Stimulated activated CD8-positive, alpha-beta memory T cell treated with anti-CD3 and anti-CD28 coated beads, Interleukin-2, amount 100 ng/mL, for 1 hour (primary cell): Measurements from ENCODE around the gene NUP188.
"Not testable (repeated sequence)": the region's sequence is repeated elsewhere in the genome, so short reads cannot be mapped to it uniquely, and the experiment has no call there.

Experiments
- DNase-seq, 2 donors: peaks; one replicate each; pipeline ENCODE4 v3.0.0-alpha.2; 2020; ENCODE audit warnings: low read depth in 2 of 2

The NUP188 gene

DNA sequence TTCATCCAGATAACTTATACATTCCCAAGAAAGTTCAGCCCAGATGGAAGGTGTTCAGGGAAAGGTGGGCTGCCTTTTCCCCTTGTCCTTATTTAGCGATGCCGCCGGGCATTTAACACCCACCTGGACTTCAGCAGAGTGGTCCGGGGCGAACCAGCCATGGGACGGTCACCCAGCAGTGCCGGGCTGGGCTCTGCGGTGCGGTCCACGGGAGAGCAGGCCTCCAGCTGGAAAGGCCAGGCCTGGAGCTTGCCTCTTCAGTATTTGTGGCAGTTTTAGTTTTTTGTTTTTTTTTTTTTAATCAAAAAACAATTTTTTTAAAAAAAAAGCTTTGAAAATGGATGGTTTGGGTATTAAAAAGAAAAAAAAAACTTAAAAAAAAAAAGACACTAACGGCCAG is 30.8 kb upstream of the NUP188 start:
- no peak for DNase-seq

DNA sequence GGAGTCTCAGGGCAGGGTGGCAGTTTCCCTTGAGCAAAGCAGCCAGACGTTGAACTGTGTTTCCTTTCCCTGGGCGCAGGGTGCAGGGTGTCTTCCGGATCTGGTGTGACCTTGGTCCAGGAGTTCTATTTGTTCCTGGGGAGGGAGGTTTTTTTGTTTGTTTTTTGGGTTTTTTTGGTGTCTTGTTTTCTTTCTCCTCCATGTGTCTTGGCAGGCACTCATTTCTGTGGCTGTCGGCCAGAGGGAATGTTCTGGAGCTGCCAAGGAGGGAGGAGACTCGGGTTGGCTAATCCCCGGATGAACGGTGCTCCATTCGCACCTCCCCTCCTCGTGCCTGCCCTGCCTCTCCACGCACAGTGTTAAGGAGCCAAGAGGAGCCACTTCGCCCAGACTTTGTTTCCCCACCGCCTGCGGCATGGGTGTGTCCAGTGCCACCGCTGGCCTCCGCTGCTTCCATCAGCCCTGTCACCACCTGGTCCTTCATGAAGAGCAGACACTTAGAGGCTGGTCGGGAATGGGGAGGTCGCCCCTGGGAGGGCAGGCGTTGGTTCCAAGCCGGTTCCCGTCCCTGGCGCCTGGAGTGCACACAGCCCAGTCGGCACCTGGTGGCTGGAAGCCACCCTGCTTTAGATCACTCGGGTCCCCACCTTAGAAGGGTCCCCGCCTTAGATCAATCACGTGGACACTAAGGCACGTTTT is 30.2 kb upstream of the NUP188 start:
- no peak for DNase-seq

DNA sequence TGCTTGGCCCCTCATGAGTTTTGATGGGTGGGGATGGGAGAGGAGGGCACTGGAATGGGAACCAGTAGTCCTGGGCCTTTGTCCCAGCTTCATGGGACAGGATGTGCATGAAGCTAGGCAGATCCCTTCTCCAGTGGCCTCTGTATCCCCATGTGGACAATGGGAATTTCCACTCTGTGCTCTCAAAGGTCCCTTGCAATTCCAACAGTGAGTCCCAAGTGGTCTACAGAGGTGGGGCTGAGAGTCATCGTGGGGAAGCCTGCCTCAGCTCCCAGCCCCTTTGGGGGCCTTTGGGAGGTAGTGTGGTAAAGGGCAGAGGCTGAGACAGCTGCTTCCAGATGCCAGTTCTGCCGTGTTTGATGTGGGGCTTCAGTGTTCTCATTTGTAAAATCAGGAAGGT is 28.6 kb upstream of the NUP188 start:
- no peak for DNase-seq

DNA sequence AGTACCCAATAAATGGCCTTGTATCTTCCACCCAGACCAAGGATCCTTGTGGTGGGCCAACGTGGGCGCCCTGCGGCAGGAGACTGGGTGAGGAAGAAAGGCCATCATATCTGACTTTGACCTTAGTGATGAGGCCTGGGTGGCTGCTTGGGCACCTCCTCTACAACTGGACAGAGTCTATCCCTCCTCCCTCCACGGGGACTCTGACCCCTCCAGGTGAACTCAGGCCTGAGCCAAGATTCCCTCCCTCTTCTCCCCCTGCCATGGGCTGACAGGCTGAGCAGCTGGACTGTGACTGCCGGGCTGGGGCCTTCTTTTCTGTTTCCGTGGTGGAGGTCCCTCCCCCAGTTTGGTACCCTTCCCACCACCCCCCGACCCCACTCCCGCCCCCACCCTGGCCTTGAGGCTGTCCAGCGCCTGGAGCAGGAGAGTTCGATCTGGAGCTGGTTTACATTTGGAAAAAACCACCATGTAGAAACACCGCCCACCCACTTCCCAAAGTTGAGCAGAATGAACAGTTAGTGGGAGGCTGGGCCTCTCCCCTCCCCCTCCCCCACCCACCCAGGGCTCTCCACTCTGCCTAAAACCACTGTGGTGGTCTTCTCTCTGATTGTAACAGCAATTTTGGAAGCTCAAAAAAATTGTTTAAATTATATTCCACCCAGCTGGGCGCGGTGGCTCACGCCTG is 28.0 kb upstream of the NUP188 start:
- no peak for DNase-seq

DNA sequence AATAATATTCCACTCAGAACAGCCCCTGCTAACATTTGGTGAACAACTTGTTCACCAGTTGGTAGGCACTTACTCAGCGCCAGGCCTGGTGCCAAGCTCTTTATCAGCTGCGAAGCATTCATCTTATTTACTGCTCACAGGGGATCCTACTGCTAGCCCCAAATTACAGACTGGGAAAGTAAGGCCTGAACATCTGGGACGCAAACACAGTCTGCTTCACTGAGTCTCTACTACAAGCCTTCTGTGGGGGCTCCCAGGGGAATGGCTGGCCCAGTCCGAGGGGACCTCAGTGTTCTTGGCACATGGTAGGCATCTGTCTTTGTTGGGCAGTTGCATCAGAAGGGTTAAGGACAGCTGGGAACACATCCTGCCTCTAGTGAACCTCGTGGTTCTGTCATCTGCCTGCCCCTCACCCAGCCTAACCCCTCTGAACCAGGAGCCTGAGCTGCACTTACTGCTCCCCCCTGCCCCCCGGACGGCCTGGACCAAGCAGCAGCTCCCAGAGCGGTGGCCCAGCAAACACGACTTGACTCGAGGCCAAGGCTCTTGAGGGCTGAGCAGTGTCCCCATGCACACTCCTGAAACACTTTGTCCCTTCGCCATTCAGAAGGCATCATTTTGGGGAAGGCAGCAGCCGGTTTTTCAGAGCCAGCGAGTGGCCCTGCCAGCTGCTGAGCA is 27.0 kb upstream of the NUP188 start, which contains the start of gene PHYHD1:
Gene PHYHD1 (plus strand): TSS at position 602 of the 678 bp plus-strand sequence. CDS start 1,342 bp downstream, outside the sequence.
- DNase-seq = no peak

DNA sequence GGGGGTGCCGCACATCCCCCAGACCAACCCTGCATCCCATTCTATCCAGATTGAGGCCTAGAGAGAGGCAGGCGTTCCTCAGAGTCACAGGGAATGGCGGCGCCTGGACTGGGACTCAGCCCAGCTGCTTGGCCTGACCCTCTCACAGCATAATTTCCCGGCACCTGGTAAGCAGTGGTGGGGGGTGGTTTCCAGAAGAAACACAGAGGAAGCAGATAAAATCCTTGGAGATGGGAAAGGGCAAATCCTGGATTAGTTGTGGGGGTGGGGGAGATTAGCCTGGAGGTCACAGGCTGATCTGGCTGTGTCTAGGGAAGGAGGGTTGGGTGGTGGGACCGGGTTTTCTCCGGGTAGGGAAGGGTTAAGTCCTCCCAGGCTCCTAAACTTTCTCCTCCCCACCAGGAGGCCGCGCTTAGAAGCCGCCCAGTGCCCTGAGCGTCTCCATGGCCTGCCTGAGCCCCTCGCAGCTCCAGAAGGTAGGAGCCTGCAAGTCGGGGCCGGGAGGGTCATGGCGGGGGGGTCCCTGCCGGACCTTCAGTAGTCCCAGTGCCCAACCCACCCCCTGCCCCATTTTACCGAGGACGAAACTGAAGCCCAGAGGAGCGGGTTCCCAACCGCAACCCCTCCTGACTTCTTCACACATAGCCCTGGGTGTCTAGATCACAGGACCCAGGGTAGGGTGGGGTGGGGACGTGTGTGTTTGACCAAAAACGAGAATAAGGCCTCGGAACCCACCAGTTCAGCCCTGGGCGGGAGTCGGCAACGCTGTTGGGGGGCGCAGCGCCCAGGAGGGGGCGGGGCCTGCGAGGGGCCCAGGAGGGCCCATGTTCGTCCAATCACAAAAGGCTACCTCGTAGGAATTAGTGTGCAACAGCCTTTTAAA is 25.4 kb upstream of the NUP188 start:
- DNase-seq = no peak

DNA sequence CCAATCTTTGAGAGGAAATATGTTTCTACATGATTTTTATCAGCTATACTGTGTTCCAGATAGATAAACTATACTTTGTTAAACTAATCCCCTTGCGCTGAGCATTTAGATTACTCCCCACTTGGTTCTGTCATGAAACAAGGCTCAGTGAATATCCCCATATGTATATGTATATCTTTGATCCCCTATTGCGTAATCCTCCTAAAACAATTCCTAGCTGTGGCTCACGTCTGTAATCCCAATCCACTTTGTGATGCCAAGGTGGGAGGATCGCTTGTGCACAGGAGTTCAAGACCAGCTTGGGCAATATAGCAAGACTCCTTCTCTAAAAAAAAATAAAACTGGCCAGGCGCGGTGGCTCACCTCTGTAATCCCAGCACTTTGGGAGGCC is 24.0 kb upstream of the NUP188 start:
- DNase-seq = no peak

DNA sequence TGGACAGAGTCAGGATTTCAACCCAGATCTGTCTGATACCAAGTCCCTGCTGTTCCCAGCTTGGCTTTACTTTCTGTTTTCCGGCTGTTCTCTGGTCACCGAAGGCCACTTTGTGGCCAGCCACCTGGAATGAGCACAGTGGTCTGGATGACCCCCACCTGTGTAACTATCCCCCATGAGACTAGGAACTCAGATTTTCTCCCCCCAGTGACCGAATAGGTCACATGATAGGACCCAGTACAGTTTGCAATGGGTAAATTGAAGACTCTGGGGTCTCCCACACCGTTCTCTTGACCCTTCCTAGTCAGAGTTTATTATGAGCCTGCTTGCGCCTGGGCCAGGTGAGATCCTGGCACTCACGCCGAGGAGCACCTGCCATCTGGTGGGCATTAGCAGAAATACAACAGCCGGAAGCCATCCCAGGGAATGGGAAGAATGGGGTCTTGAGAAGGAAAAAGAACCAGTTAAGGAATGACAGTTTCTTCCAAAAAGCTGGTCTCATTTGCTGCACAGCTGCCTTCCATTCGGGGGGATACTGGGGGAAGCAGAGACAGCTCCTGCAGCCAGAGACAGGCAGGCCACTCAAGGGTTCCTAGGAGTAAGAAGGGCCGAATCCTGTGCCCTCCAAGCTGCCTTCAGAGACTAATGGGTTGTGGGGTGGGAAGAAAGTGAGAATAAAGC is 19.6 kb upstream of the NUP188 start:
- peak; percentile 20 to 21 for DNase-seq

DNA sequence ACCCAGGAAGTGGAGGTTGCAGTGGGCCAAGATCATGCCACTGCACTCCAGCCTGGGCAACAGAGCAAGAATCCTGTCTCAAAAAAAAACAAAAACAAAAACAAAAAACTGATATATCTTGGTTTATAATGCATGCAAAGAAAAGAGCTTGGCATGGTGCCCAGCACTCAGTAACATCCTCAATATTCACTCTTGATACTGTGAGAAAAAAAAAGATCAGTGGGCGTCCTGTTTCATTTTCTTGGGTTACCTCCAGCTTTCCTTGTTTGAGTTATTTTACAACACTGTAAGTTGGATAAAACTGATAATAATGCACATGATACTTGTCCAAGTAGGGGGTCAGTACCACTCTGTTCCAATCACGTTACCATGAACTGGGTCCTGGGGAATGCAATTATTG is 18.9 kb upstream of the NUP188 start:
- no peak for DNase-seq

DNA sequence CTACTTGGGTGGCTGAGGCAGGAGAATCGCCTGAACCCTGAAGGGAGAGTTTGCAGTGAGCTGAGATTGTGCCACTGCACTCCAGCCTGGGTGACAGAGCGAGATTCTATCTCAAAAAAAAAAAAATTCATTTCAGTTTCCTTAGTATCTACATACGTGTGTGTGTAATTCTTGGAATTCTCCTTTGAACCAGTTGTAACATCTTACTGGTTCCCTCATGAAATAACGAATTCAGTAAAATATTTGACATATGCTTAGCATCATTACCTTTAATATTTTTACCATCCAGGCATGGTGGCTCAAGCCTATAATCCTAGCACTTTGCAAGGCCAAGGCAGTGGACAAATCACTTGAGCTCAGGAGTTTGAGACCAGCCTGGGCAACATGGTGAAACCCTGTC is 17.9 kb upstream of the NUP188 start:
- DNase-seq = no peak

DNA sequence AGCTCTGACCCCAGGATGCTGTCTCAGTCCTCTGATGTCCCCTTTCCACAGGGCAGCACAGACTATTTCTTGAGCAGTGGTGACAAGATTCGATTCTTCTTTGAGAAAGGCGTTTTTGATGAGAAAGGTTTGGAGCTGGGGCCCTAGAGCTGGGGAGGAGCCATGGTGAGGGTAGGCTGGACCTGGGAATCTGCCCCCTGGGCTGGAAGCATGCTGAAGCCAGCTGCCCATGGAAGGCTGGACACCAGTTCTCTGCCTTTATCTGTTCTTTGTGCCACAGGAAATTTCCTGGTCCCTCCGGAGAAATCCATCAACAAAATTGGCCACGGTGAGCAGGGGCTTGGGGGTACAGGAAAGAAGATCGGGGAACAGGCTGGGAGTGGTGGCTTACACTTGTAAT is 13.8 kb upstream of the NUP188 start:
- no peak for DNase-seq

DNA sequence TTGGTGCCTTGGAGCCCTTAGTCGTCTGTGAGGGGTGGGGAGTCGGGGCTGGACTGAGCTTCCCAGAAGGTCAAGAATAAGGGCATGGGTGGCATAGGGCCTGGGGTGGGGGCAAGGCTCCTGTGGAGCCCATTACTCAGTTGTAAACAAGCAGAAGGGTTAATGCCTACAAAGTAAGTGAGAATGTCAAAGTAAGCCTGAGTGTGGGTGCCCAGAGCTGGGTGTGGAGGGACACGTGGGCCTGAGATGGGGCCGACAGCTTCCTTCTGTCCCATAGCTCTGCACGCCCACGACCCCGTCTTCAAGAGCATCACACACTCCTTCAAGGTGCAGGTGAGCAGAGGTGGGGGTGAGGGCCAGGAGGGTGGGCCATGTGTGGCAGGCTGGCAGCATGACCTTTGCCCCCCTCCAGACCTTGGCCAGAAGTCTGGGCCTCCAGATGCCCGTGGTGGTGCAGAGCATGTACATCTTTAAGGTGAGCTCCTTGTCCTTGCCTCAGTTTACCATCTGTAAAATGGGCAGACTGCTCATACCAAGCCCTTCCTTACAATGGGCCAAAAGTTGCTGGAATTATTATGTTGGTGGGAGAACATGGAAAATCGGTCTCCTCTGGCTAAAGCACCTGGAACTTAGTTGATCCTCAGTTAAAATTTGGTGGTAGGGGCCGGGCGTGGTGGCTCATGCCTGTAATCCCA is 11.2 kb upstream of the NUP188 start:
- DNase-seq = no peak

DNA sequence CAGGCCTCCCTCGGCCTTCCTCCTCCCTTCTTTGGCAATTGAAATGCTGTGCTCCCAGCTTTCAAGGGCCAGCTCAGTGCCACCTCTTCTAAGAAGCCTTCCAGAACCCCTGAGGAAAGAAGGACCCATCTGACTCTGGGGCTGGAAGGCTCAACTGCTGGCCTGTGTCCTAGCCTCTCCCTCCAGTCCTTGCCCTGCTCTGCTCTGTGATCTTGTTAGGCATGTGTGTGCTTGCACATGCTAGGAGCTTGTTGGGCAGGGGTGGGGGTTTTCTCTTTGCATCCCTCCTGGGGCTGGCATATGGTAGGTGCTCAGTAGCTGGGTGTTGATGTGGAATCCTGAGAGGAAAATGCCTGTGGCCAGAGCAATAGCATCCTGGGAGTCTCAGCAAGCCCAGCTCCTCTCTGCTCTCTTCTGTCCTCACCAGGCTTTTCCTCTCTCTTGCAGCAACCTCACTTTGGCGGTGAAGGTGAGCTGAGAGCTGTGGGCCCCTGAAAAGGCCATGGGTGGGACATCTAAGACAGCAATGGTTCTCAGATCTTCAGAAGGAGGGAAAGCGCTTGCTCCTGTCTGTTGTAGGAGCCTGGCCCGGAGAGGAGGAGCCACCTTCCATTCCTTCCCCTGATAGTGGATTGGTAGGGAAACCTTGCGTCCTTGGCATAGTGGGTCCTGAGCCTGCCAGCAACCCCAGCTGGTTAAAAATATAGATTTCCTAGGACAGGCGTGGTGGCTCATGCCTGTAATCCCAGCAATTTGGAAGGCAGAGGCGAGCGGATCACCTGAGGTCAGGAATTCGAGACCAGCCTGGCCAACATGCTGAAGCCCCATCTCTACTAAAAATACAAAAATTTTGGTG is 10.0 kb upstream of the NUP188 start:
- DNase-seq = no peak

DNA sequence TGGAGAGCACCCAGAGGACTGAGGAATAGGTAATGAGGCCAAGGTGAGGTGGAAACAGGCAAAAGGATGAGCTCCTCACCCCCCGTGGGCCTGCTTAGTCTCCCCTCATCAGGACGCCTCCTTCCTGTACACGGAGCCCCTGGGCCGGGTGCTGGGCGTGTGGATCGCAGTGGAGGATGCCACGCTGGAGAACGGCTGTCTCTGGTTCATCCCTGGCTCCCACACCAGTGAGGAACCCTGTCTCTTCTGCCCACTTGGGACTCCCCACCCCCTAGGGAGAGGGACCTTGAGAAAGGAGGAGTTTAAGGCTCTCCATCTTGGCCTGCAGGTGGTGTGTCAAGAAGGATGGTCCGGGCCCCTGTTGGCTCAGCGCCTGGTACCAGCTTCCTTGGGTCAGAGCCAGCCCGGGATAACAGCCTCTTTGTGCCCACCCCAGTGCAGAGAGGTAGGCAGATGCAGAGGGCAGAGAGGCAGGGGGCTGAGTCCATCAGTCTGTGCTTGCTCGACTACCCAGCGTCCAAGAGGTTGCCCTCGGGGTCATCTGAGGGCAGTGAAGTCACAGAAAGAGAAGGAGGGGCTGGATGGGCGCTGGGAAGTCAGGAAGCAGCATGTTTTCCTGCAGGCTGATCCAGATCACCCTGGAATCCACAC is 7.1 kb upstream of the NUP188 start:
- no peak for DNase-seq

DNA sequence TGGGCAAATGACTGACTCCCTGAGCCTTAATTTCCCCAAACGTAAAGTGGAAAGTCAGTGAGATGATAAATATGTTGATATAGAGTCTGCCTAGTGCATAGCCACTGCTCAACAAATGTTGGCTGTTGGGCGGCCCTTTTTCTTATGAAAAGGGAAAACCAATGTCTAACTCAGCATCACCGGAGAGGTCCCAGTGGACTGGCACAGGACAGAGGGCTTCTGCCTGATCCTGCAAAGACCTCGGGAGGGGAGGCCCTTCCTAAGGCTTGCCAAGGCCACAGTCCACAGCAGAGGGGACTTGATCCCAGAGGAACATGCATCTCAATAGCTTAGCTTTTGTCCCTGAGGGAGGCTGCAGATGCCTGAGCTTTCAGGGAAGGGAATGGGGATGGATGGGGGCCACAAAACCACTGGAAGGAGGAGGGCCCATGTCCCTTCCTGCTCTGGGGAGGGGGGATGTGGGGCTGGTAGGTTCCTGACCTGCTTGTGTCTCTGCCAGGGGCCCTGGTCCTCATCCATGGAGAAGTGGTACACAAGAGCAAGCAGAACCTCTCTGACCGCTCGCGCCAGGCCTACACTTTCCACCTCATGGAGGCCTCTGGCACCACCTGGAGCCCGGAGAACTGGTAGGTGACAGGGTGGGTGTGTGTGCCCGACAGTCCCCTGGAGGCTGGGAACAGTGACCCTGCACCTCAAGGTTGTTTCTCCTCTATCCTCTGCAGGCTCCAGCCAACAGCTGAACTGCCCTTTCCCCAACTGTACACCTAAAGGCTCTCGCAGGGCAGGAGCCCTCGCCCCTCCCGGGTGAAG is 6.3 kb upstream of the NUP188 start:
- DNase-seq = no peak

DNA sequence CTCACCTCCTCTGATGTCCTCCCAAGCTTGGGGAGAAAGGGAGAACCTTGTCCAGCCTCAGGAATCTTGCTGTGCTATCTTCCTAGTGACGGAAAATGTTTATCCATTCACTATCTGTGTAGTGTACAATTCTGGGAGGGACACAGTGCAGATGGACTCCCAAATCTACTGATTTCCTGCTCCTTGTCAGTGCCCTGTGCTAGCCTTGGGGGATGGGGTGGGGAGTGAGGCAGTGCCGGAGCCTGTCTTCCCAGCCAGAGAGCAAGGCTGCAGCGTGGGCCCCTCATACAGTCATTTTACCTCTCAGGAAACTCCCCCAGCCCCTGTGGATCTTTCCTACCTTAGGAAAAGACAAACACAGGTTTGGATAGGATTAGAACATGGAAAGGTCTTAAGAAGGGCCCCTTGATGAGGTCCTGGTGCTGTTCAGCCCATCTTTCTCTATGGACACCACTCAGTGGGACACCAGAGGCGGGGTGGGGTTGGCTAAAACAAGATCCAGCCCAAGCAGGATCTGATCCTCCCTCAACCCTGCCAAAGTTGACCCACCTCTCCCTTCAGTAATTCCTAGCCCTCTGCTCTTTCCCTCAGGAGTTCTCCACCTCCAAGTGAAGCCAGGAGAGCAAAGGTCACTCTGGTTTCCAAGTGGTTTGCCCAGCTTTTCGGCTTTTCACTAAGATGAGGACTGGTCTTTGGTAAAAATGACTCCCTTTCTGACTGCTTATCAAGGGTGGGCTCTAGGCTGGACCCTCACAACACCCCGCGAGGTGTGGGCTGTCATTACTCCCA is 3.5 kb upstream of the NUP188 start:
- DNase-seq = no peak

DNA sequence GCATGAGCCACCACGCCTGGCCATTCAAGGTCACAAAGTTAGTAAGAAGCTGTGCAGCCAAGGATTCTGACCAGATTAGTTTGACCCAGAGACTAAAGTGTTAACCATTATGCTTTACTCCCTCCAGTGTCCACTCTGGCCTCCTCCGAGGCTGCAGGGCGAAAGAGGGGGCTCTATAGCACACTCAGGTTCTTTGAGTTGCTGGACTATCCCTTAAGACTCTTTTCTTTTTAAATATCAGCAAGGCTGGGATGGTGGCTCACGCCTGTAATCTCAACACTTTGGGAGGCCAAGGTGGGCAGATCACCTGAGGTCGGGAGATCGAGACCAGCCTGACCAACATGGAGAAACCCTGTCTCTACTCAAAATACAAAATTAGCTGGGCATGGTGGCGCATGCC is 2.5 kb upstream of the NUP188 start:
- not testable (repeated sequence) for DNase-seq
